HG02852 (cell line): ENCODE results near the gene DNM3.

Source experiments
- ATAC-seq: cut with Tn5 transposase; IDR thresholded peaks from one replicate; pipeline ENCODE4 v1.9.1; 2021; ENCODE audit warnings: mild to moderate bottlenecking, moderate library complexity; ENCODE audit not compliant: unreplicated experiment

DNM3 gene

GRCh38 chr1:171916315-171916771 lies 75.0 kb downstream of the DNM3 start:
- no peak for ATAC-seq

DNA sequence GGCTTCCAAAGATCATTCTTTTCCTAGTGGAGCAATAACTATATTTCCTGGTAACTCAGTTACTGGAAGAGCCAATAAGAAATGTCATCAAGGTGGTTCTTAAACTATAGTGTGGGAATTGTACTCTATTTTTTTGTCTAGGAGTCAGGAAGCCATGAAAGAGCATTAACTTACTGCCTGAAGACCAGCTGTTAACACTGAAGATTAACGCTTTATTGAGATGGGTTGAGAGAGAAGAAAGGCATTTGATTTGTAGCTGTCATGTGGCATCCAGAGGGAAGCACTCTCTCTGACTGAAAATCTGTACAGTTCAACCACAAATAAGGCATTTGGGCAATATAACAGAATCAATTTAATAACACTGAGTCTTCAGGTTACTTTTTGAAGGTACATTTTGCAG lies 76.0 kb downstream of the DNM3 start:
- ATAC-seq, result no peak

GRCh38 chr1:171919891-171920887 lies 78.9 kb downstream of the DNM3 start:
- ATAC-seq, result no peak

DNA sequence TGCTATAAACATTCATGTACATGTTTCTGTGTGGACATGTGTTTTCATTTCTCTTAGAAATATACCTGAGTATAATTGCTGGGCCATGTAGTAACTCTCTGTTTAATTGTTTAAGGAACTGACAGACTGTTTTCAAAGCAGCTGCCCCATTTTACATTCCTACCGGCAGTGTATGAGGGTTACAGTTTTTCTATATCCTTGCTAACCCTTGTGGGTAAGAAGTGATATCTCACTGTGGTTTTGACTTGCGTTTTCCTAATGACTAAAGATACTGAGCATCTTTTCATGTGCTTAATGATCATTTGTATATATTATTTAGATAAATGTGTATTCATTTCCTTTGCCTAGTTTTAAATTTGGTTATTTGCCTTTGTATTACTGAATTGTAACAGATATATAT lies 81.7 kb downstream of the DNM3 start:
- ATAC-seq, result no peak

GRCh38 chr1:171929121-171929520 lies 87.8 kb downstream of the DNM3 start:
- no peak for ATAC-seq

GRCh38 chr1:171931752-171932151 lies 90.5 kb downstream of the DNM3 start:
- ATAC-seq, result no peak

DNA sequence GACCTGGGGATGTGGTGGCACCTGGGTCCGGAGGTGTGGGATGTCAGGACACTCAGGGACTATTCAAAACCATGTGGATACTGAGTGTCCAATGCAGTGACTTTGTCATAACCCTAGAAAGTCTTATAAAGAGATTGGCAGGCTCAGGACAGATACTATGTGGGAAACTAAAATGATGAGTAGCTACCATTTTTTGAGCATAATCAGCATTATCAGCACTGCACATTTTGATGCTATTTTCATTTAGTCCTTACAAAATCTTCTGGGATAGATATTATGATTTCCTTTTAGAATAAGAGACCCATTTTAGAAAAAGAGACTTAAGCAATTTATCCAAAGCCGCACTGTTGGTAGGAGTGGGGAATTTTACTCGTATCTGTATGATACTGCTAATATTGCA lies 93.4 kb downstream of the DNM3 start:
- ATAC-seq, result no peak

- ATAC-seq, result no peak
Measured at GRCh38 chr1:171935086-171935485, 93.8 kb downstream of the DNM3 start.

- no peak for ATAC-seq
Measured at GRCh38 chr1:171935664-171936063, 94.4 kb downstream of the DNM3 start.

DNA sequence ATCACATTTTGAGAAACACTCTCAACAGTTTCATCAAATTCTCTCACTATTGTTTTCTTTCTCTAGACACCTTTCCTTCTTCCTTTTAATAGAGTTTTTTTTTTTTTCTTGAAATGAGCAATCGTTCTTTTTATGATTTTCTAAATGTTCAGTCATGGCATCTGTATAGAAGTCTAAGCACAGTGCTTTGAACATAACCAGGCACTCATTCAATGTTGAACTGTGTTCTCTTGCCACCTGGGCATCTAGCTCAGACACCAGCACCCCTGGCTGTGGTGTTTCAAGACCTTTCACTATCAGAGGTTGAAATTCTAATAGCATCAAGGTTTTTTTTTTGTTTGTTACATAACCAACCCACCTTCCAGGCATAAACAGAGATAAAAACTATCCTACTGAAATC lies 96.6 kb downstream of the DNM3 start:
- ATAC-seq, result no peak

DNA sequence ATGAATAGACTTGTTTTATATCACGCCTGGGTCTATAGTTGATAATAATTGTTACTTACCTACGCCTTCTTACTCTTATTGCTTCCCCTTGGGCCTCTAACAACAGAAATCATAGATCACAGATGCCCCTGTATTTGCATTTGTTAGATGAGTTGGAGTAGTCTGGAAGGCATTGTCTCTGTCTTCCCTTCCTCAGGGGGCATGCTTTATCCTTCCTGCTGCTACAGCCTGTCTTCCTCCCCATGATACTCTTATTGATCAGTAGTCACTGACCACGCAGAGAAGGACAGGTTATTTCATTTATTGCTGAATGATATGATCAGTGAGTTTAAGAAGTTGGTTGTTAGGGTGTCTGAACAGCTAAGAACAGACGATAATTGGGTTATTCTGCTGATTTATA lies 98.4 kb downstream of the DNM3 start:
- ATAC-seq, result no peak

- no peak for ATAC-seq
Measured at GRCh38 chr1:171940368-171940767, 99.1 kb downstream of the DNM3 start.

DNA sequence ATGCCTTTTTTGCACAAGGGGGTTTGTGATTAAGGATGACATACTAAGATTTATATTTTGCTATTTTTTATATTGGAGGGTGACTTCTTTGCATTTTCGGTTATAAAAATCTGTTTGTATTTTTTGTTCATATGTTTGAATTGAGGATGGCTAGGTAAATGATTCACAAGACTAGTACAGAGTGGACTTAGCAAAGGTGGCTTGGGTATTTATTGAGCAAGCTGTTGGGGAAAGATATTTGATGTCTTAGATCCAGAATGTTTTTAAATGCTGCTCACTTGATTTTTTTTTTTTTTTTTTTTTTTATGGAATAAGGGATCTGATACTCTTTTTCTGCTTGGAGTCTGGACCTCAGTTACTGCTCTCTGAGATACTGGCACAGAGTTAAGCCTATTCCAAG lies 100.6 kb downstream of the DNM3 start:
- ATAC-seq, result no peak

GRCh38 chr1:171943973-171944561 lies 102.8 kb downstream of the DNM3 start:
- ATAC-seq, result no peak

- ATAC-seq, result no peak
Measured at GRCh38 chr1:171948511-171948910, 107.2 kb downstream of the DNM3 start.

DNA sequence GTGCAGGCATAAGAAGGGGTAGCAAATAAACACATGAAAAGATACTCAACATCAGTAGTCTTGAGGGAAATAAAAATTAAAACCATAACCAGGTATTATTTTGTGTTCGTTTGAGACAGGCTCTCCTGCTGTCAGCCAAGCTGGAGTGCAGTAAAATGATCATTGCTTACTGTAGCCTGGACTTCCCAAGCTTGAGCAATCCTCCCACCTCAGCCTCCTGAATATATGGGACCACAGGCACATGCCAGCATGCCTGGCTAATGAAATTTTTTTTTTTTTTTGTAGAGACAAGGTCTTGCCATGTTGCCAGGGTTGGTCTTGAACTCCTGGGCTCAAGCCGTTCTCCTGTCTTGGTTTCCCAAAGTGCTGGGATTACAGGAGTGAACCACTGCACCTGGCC lies 108.0 kb downstream of the DNM3 start:
- ATAC-seq, result no peak

GRCh38 chr1:171953835-171954234 lies 112.5 kb downstream of the DNM3 start:
- ATAC-seq, result no peak

DNA sequence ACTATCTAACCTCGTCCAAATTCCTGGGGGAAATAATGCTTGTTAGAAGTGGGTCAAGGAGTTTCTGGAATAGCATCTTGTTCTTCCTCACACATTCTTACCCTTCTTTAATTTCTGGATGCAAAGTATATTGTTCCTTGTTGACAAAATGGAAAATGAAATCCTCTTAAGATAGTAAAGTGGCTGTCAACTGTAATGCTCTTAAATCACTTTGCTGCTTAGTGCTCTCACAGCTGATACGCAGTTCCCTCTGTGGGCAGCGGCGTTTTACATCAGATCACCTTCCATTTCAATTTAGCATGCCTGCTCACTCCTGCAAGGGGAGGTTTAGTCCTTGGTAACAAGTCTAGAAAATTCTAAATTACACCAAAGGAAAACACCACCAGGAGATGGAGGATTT lies 113.1 kb downstream of the DNM3 start:
- no peak for ATAC-seq

DNA sequence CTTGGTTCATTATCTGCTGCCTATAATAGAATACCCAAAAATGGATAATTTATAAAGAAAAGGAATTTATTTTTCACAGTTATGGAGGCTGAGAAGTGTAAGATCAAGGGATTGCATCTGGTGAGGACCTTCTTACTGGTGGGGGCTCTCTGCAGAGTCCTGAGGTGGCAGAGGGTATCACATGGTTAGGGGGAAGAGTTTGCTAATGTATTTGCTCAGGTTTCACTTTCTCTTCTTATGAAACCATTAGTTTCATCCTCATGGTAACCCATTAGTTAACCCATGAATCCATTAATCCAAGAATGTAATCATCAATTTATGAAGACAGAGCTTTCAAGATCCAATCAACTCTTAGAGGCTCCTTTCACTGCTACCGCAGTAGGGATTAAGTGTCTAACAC lies 120.6 kb downstream of the DNM3 start:
- ATAC-seq, result no peak

DNA sequence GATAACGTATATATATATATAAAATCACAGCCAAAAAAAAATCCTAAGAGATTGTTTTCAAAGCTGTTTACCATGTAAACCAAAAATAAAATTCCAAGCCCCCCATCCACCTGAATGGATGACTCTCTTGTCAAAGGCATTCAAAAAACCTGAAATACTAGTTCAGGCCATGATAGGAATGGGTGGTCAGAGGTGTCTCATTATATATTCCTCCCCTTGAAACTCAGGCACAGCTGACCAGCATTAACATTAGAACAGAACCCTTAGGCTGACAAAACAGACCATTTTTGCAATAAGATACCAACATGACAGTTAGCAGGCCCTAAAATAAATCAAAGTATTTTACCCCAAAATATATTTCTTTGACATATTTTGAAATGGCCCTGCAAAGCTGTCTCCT lies 122.5 kb downstream of the DNM3 start:
- no peak for ATAC-seq

GRCh38 chr1:171965777-171966176 lies 124.5 kb downstream of the DNM3 start:
- ATAC-seq, result no peak
